WERI-Rb-1 (cell line): ENCODE data around the gene DBP.
"Not testable (repeated sequence)": the region's sequence is repeated elsewhere in the genome, so short reads cannot be mapped to it uniquely, and the experiment has no call there.

Experiments
- DNase-seq: peaks from one replicate; pipeline ENCODE4 v3.0.0-alpha.2; 2020
- H3K27ac ChIP-seq: fragments of 250-450 bp; sonication (Bioruptor Pico); 2 replicates; pipeline ENCODE4 v1.5.1; 2020; ENCODE audit warnings: mild to moderate bottlenecking, moderate library complexity
- H3K27me3 ChIP-seq: fragments of 250-450 bp; sonication (Bioruptor Pico); 2 replicates; pipeline ENCODE4 v1.5.1; 2021; ENCODE audit warnings: mild to moderate bottlenecking, low read depth, moderate library complexity; ENCODE audit not compliant: insufficient read depth, severe bottlenecking
- H3K36me3 ChIP-seq: fragments of 250-450 bp; sonication (Bioruptor Pico); 2 replicates; pipeline ENCODE4 v1.5.1; 2020; ENCODE audit warnings: mild to moderate bottlenecking, moderate library complexity
- H3K4me3 ChIP-seq: 2 replicates; pipeline ENCODE4 v1.5.1; 2011; ENCODE audit warnings: low read depth, mild to moderate bottlenecking, control low read depth, low read length
- H3K9me3 ChIP-seq: fragments of 250-450 bp; sonication (Bioruptor Pico); 2 replicates; pipeline ENCODE4 v1.5.1; 2021; ENCODE audit warnings: mild to moderate bottlenecking, moderate library complexity; ENCODE audit not compliant: severe bottlenecking
- CTCF ChIP-seq: IDR thresholded peaks from 2 replicates; pipeline ENCODE4 v1.5.1; 2011; ENCODE audit warnings: low read depth, mild to moderate bottlenecking, control low read depth, inconsistent platforms, low read length

DBP gene

GRCh38 chr19:48680436-48681126 lies 43.4 kb upstream of the DBP start:
- no peak overlapping the region for H3K4me3 ChIP-seq
- H3K27me3 ChIP-seq = no peaks in the 10 kb centered on the region
- no peaks in the 10 kb centered on the region for H3K9me3 ChIP-seq
- TF ChIP-seq CTCF = no peak
- H3K27ac ChIP-seq = no peak overlapping the region
- no peak for DNase-seq
- H3K36me3 ChIP-seq = no peaks in the 10 kb centered on the region

GRCh38 chr19:48680006-48680405 lies 42.8 kb upstream of the DBP start:
- not testable (repeated sequence) for H3K36me3 ChIP-seq, H3K27me3 ChIP-seq, H3K27ac ChIP-seq, H3K9me3 ChIP-seq, DNase-seq, H3K4me3 ChIP-seq

DNA sequence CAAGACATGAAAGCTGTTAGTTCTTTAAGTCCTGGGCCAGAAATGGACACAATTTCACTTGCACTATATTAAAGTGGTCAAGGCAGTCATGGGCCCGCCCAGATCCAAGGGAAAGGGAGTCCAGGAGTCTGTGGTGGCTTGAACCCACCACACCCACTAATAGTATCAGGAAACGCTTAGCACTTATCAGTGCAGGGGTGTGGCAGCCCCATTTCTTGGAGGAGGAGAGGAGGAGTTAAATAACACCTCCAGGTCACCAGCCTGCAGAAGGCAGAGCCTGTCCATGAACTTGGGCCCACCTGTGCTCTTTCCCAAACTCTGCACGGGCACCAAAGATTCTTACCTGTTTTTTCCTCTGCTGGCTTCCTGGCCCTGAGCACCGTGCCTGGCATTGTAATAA lies 41.0 kb upstream of the DBP start:
- H3K36me3 ChIP-seq = no peaks in the 10 kb centered on the region
- no peak overlapping the region for H3K27ac ChIP-seq
- no peak overlapping the region for H3K4me3 ChIP-seq
- H3K9me3 ChIP-seq = no peaks in the 10 kb centered on the region
- no peak for TF ChIP-seq CTCF
- no peak for DNase-seq
- H3K27me3 ChIP-seq = no peaks in the 10 kb centered on the region

GRCh38 chr19:48676887-48677286 lies 39.7 kb upstream of the DBP start:
- no peaks in the 10 kb centered on the region for H3K36me3 ChIP-seq
- no peaks in the 10 kb centered on the region for H3K9me3 ChIP-seq
- H3K4me3 ChIP-seq = no peak overlapping the region
- TF ChIP-seq CTCF = no peak
- DNase-seq = no peak
- no peaks in the 10 kb centered on the region for H3K27me3 ChIP-seq
- no peak overlapping the region for H3K27ac ChIP-seq

DNA sequence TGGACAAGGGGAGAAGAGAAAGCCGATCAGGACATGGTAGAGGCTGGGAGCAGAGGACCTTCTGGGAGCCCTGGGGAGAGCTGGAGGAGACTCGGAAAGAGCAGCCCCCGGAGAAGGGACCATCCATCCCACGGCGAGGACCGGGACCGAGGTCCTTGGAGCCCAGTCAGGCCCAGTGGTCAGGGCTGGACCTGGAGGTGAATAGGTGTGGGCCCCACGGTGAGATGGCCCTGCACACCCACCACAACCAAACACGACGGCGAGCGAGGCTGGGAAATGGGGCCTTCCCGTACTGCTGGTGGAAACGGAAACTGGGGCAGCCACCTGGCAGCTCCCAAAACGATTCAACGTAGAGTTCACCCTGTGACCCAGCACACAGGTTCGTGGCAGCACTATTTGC lies 39.3 kb upstream of the DBP start:
- Histone ChIP-seq H3K27ac (no peak overlapping the region), H3K27me3 (no peaks in the 10 kb centered on the region), H3K4me3 (no peak overlapping the region), H3K36me3 (no peaks in the 10 kb centered on the region), H3K9me3 (no peaks in the 10 kb centered on the region)
- no peak for TF ChIP-seq CTCF
- DNase-seq = no peak

DNA sequence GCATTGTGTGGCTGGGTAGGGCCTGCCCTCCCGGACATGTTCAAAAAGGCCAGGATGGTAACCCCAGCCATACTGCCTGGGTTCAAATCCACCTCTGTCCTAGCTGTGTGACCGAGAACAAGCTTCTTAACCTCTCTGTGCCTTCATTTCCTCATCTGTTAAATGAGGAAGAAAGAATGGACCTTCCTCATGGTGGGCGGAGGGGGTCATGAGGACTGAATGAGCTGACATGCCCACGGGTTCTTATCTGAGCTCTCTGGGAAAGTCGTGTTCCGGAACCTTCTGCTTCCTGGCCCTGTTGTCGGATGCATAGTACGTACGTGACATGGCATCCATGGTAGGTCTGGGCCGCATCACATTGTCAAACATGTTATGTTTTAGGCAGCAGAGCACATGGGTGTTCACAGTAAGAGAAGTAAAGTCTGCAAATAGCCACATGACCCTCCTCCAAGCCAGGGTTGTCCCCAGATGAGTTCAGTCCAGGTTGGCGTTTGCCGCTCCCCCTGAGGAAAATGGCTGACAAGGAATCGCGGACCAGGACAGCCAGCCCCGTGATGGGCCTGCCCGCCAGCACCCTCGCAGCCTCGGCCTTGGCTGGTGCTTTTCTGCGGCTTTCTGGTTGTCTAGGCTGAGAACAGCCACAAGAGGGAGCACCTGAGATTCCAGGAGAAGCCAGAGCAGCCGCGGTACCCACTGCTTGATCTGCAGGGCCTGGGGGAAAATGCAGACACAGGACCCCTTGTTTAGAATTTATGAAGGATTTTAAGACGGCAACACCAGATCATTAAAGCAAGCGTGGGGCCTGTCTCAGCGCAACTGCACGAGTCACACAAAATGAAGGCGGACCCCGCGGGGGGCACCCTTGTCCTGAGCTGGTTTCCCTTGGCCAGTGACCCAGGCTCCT lies 38.0 kb upstream of the DBP start:
- no peaks in the 10 kb centered on the region for H3K9me3 ChIP-seq
- DNase-seq = peak; percentile 89
- no peaks in the 10 kb centered on the region for H3K36me3 ChIP-seq
- no peak overlapping the region for H3K4me3 ChIP-seq
- TF ChIP-seq CTCF = peak; percentile 75
- no peaks in the 10 kb centered on the region for H3K27me3 ChIP-seq
- no peak overlapping the region for H3K27ac ChIP-seq
